Measurements from ENCODE around the gene SMAD9.

SMAD9 gene

GRCh38 chr13:36862002-36862685 is 57.9 kb downstream of the SMAD9 start:
- no peak for ATAC-seq

GRCh38 chr13:36859259-36859658 is 60.8 kb downstream of the SMAD9 start:
- no peak for ATAC-seq

- no peak for ATAC-seq
Observed at GRCh38 chr13:36858290-36858689, 61.7 kb downstream of the SMAD9 start.

GRCh38 chr13:36857253-36857652 is 62.8 kb downstream of the SMAD9 start:
- no peak for ATAC-seq

- no peak for ATAC-seq
Observed at GRCh38 chr13:36850790-36851438, 69.1 kb downstream of the SMAD9 start.

GRCh38 chr13:36848199-36848982 is 71.6 kb downstream of the SMAD9 start:
- ATAC-seq, result no peak

- ATAC-seq, result no peak
Observed at GRCh38 chr13:36847606-36848005, 72.4 kb downstream of the SMAD9 start.

- ATAC-seq, result no peak
Observed at GRCh38 chr13:36841391-36841790, 78.6 kb downstream of the SMAD9 start.

- ATAC-seq, result no peak
Observed at GRCh38 chr13:36840718-36841250, 79.3 kb downstream of the SMAD9 start.

- ATAC-seq, result no peak
Observed at GRCh38 chr13:36839981-36840380, 80.1 kb downstream of the SMAD9 start.

GRCh38 chr13:36839281-36839680 is 80.8 kb downstream of the SMAD9 start:
- ATAC-seq, result no peak

GRCh38 chr13:36837354-36838092 is 82.5 kb downstream of the SMAD9 start:
- no peak for ATAC-seq

GRCh38 chr13:36834299-36834698 is 85.7 kb downstream of the SMAD9 start:
- ATAC-seq, result peak; percentile 85 to 97

- no peak for ATAC-seq
Observed at GRCh38 chr13:36831291-36831690, 88.7 kb downstream of the SMAD9 start.

- ATAC-seq, result no peak
Observed at GRCh38 chr13:36829753-36830152, 90.3 kb downstream of the SMAD9 start.

- no peak for ATAC-seq
Observed at GRCh38 chr13:36822785-36823184, 97.3 kb downstream of the SMAD9 start.

GRCh38 chr13:36820222-36820621 is 99.8 kb downstream of the SMAD9 start:
- ATAC-seq, result peak; percentile 69 to 71

- ATAC-seq, result peak; percentile 2 to 8
Observed at GRCh38 chr13:36819739-36820090, 100.3 kb downstream of the SMAD9 start.

- peak; percentile 86 to 88 for ATAC-seq
Observed at GRCh38 chr13:36818804-36819738, 101.0 kb downstream of the SMAD9 start, which contains the start of gene RFXAP. Gene RFXAP, plus strand, starts transcription at chr13:36819222. Its CDS starts 136 bp downstream, at chr13:36819358.

- ATAC-seq, result no peak
Observed at GRCh38 chr13:36817996-36818803, 101.8 kb downstream of the SMAD9 start.

- no peak for ATAC-seq
Observed at GRCh38 chr13:36815062-36815461, 105.0 kb downstream of the SMAD9 start.
